ENCODE measurements around the gene CMTM3. TPM values are rescaled to one million over a fixed set of nuclear protein-coding genes. Genes with fewer than 3 reads are reported as not detected.
A peak's percentile ranks its signal among the peaks of the same experiment; 100 is the strongest.

The CMTM3 gene, protein sequence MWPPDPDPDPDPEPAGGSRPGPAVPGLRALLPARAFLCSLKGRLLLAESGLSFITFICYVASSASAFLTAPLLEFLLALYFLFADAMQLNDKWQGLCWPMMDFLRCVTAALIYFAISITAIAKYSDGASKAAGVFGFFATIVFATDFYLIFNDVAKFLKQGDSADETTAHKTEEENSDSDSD
- total RNA-seq: 10 to 100 TPM in 3 of 10 donors, 1 to 10 TPM in 7; 6.6 to 19.9 (median 7.9) TPM
- 10 to 100 TPM; 12.0 to 18.0 TPM for polyA plus RNA-seq
- long read RNA-seq, donor 1, transcript CMTM3-214 (5 exons, 1,934 nt): major isoform, 12 of 15 reads
- long read RNA-seq, donor 1, partial matches to known transcripts: 0 of 15 reads
- long read RNA-seq, donor 1, other reads (novel, unspliced or antisense): 1 of 15 reads
- long read RNA-seq, donor 2, transcript CMTM3-214 (5 exons, 1,934 nt): major isoform, 13 of 15 reads
- long read RNA-seq, donor 2, partial matches to known transcripts: 0 of 15 reads
- long read RNA-seq, donor 2, other reads (novel, unspliced or antisense): 2 of 15 reads
- long read RNA-seq, donor 3, partial matches to known transcripts: 0 of 4 reads
- long read RNA-seq, donor 3, other reads (novel, unspliced or antisense): 2 of 4 reads

DNA sequence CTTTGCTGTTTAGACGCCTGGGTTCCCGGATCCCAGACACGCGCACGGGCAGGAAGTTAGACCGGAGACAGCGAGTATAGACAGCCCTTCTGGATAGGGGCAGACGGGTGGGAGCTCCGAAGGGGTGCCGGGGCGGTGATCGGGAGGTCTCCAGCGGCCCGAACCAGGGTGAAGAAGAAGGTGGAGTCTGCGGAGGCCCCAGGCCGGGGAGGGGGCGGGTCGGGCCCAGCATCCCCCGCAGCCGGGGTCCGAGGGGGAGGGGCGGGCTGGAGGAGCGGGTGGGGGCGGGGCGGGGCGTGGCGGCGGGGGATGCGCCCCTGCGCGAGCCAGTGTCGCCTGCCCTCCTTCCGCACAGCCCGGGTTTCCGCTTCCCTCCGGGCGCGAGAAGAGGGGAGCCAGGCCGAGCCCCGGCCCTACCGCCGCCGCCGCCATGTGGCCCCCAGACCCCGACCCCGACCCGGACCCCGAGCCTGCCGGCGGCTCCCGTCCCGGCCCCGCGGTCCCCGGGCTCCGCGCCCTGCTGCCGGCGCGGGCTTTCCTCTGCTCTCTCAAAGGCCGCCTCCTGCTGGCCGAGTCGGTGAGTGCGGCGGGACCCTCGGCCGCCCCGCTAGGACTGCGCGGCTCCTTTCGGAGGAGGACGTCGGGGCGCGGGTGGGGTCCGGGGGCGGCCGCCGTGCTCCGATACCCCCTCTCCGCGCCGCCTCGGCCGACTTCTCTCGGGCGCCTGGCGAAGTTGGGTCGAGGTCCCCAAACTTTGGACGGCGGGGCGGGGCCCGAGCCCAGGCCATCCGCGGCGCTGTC is at the start of gene CMTM3:
Gene CMTM3, plus strand, starts transcription at position 329 of the 801 bp plus-strand sequence. Its CDS starts 102 bp downstream, at position 431.
- peak within 1 kb of the TSS; percentile 88 to 99 (median 95) for H3K27ac ChIP-seq
- H3K36me3 ChIP-seq: peaks cover 0 to 18% (median under 1%) of the 10 kb centered on the region in 9 donors
- H3K9me3 ChIP-seq: no peaks in the 10 kb centered on the region
- H3K4me3 ChIP-seq: peak within 1 kb of the TSS; percentile 56 to 97 (median 79)
- intact Hi-C loops (cut with DNase I): loop anchor here (1.0 to 10.0 kb wide), 15 partner anchors 47 to 263 kb away; partner anchors contain the start of genes TK2 (in 3 of the 10), CKLF (in 2 of the 10) and CMTM4 (in 1 of the 10)
- peaks cover 0 to 55% (median 32%) of the 10 kb centered on the region in 9 donors for H3K4me1 ChIP-seq
- ATAC-seq: peak; percentile 26 to 75 (median 61)
- TF ChIP-seq, protein P1, sequence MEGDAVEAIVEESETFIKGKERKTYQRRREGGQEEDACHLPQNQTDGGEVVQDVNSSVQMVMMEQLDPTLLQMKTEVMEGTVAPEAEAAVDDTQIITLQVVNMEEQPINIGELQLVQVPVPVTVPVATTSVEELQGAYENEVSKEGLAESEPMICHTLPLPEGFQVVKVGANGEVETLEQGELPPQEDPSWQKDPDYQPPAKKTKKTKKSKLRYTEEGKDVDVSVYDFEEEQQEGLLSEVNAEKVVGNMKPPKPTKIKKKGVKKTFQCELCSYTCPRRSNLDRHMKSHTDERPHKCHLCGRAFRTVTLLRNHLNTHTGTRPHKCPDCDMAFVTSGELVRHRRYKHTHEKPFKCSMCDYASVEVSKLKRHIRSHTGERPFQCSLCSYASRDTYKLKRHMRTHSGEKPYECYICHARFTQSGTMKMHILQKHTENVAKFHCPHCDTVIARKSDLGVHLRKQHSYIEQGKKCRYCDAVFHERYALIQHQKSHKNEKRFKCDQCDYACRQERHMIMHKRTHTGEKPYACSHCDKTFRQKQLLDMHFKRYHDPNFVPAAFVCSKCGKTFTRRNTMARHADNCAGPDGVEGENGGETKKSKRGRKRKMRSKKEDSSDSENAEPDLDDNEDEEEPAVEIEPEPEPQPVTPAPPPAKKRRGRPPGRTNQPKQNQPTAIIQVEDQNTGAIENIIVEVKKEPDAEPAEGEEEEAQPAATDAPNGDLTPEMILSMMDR (IDR thresholded peaks at IDR 0.05): peak; percentile 61 to 88 (median 80)
- H3K27me3 ChIP-seq: peaks cover 0 to 5% (median 0%) of the 10 kb centered on the region in 7 donors
- 1 to 2% methylated on average over 75 to 91 of the region's 96 CpGs for WGBS, 2 donors
- DNase-seq: peak; percentile 63 to 76

DNA sequence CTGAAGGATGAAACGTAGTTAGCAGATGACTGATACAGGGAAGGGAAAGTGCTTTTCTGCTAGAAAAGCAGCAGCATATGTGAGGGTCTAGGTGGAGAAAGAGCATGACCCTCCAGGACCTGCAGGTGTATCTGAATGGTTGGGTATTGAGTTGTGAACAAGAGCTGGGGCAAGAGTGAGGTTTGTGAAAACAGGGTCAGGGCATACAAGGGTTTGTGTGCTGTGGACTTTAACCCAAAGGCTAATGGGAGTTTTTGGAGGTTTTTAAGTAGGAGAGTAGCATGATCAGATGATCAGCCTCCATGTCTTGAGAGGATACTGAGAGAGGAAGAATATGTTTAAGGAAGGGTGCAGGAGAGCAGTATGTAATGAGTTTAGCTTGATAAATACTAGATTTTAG is 44.4 kb upstream of the CMTM3 start:
- 86 to 87% methylated on average over 1 of the region's 1 CpG for WGBS, 2 donors
- Histone ChIP-seq H3K4me1 (peaks cover 0 to 50% (median 0%) of the 10 kb centered on the region in 9 donors), H3K4me3 (no peak overlapping the region), H3K27me3 (no peaks in the 10 kb centered on the region), H3K9me3 (no peaks in the 10 kb centered on the region), H3K27ac (no peak overlapping the region), H3K36me3 (peaks cover 0 to 83% (median 0%) of the 10 kb centered on the region in 9 donors)
- TF ChIP-seq, protein P1 (IDR thresholded peaks at IDR 0.05): no peak
- intact Hi-C loops (cut with DNase I): no loop called here
- ATAC-seq (no peak), DNase-seq (no peak)

DNA sequence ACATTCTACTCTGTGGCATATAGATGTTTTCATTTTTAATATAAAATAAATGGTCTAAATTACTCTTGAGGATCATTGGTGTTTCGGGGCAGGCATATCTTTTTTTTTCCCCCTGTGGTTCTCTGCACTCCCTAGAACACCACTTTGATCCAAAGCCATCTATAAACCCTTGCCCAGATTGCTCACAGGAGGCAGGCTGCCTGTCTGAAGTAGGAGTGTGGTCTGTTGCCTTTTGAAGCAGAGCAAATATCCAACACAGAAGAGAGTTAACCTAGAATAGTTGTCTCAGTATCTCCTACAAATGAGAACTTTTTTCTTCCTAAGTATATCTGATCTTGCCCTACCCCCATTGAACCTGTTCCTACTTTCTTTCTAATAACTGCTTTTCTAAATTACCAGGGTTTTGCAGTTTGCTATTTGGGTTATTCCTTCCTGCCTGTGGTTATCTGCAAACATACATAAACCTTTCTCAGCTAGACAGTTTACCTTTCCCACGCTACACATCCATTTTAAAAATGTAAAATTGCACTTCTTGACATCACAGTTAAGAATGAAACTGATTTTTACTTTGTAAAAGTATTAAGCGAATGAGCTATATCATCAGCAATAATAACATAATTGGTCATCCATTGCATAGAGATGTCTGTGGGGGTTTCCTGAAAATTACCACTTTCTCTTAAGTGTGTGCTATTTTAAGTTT is 43.0 kb upstream of the CMTM3 start:
- H3K4me3 ChIP-seq: no peak overlapping the region
- no peaks in the 10 kb centered on the region for H3K9me3 ChIP-seq
- H3K36me3 ChIP-seq: peaks cover 0 to 97% (median 0%) of the 10 kb centered on the region in 9 donors
- DNase-seq: no peak
- peaks cover 0 to 40% (median 0%) of the 10 kb centered on the region in 9 donors for H3K4me1 ChIP-seq
- intact Hi-C loops (cut with DNase I): no loop called here
- H3K27me3 ChIP-seq: no peaks in the 10 kb centered on the region
- WGBS, 2 donors: 97 to 100% methylated on average over 3 of the region's 3 CpGs
- H3K27ac ChIP-seq: peak overlapping the region in 1 of 10 donors; percentile 46
- TF ChIP-seq, protein P1 (IDR thresholded peaks at IDR 0.05): no peak
- ATAC-seq: no peak
